Measurements from ENCODE around the gene BPIFA3.

The BPIFA3 gene

GRCh38 chr20:33229843-33230242 lies 12.7 kb downstream of the BPIFA3 start:
- DNase-seq = no peak

- no peak for DNase-seq
Observed at GRCh38 chr20:33231237-33231636, 14.1 kb downstream of the BPIFA3 start.

GRCh38 chr20:33232486-33233072 lies 15.4 kb downstream of the BPIFA3 start:
- DNase-seq = no peak

- DNase-seq = no peak
Observed at GRCh38 chr20:33233129-33233774, 16.1 kb downstream of the BPIFA3 start.

DNA sequence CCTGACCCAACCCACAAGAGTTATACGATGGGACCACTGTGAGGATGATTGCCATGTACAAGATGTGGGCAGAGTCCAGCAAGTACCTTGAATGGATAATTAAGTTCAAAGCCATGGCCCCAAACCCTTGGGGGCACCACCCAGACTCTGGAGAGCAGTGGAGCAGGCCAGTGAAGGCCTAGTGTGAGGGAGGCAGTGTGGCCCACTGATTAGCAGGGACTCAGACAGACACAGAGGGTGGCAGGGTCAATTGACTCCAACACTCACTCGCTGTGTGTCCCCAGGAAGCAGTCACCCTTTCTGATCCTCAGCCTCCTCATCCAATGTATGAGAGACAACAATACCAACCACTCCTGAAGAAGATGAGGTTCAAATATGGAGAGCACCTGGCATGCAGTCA lies 16.9 kb downstream of the BPIFA3 start:
- DNase-seq = no peak

GRCh38 chr20:33235696-33236095 lies 18.5 kb downstream of the BPIFA3 start, which contains the start of gene BPIFA1:
Gene BPIFA1 (plus strand): TSS chr20:33235996. CDS start chr20:33237712, 1,716 bp downstream.
- no peak for DNase-seq

DNA sequence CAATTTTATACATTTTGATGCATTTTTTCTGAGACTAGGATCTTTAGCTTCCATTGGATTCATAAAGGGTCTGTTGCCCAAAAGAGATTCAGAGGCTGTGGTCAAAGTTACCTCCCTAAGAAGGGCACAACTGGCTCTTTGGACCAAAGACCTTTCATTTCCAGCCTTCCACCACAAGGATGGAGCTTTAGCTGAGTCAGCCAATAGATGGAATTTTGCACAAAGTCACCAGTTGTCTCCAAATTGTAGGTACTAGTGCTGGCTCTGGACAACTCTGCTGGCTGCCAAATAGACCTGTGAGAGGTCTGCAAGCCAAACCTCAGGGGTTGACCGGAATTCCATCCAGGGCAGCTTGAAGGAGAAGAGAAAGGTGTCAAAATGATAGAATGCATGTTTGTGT lies 19.2 kb downstream of the BPIFA3 start:
- no peak for DNase-seq

DNA sequence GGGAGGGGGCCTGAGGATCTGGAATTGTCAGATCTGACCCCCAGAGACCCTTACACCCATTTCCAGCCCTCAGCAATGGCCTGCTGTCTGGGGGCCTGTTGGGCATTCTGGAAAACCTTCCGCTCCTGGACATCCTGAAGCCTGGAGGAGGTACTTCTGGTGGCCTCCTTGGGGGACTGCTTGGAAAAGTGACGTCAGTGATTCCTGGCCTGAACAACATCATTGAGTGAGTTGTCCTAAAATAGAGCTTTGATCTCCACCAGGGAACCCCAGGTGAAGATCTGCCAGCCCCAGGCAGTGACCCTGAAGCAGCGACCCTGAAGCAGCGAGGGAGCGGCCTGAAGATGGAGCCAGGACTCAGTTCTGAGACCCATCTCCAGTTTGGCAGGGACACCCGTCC lies 20.8 kb downstream of the BPIFA3 start:
- no peak for DNase-seq

GRCh38 chr20:33239418-33239817 lies 22.3 kb downstream of the BPIFA3 start:
- DNase-seq = no peak

DNA sequence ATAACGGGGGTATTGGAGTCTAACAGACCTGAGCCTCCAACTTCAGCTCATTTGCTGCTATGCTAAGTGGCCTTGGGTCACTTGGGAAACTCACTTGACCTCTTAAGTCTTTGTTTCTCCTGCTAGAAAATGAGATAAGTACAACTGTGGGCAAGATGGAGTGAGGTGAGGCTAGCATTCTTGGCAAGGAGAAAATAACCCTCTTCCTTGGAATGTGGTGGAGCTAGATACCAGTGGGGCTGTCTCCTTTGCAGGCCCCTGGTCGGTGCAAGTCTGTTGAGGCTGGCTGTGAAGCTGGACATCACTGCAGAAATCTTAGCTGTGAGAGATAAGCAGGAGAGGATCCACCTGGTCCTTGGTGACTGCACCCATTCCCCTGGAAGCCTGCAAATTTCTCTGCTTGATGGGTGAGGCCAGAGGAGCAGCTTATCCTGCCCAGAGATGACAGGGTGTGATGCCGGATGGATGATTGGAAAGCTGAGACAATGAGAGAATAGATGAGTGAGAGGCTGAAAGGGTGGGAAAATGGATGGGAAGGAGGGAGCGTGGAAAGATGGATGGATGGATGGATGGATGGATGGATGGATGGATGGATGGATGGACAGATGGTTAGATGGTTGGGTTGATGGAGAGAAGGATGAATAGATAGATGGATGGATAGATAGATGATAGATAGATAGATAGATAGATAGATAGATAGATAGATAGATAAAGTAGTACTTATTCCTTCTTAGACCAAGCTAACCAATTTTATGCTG lies 23.0 kb downstream of the BPIFA3 start:
- no peak for DNase-seq

- DNase-seq = no peak
Observed at GRCh38 chr20:33240923-33241322, 23.8 kb downstream of the BPIFA3 start.

- DNase-seq = no peak
Observed at GRCh38 chr20:33242319-33243100, 25.4 kb downstream of the BPIFA3 start.

- DNase-seq = no peak
Observed at GRCh38 chr20:33246077-33246476, 28.9 kb downstream of the BPIFA3 start.

DNA sequence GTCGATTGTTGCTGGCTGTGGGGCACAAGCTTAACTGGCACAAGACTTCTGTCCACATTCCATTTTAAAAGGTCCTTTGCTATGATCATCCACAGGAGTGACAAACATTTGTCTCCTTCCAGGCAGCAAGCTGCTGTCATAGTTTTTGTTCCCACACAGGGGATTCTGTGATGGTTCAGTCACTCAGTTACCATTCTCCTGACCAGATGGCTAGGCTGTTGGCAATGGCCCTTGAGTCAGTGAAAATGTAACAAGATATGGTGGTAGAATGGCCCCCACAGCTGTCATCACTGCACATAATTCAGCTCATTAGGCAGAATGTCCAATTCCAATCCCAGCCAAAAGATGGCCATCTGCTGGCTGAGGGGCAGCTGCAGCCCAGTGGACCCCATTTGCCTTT lies 32.3 kb downstream of the BPIFA3 start:
- no peak for DNase-seq

DNA sequence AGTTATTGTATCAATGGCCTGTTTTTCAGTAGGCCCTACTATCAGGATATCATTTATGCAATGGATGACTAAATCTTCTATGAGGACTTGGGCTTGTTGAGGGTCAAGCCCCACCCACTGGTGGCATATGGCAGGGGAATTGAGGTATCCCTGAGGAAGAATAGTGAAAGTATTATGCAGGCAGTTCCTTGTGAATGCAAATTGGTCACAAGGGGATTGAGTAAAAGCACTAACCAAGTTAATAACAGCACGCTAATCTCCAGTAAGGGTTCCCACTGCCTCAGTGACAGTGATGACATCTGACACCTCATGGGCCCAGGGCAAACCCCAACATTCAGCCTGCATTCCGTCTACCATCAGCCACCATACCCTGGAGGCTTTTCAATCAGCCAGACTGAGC lies 33.5 kb downstream of the BPIFA3 start:
- DNase-seq = no peak

GRCh38 chr20:33251496-33251895 lies 34.3 kb downstream of the BPIFA3 start:
- DNase-seq = no peak

DNA sequence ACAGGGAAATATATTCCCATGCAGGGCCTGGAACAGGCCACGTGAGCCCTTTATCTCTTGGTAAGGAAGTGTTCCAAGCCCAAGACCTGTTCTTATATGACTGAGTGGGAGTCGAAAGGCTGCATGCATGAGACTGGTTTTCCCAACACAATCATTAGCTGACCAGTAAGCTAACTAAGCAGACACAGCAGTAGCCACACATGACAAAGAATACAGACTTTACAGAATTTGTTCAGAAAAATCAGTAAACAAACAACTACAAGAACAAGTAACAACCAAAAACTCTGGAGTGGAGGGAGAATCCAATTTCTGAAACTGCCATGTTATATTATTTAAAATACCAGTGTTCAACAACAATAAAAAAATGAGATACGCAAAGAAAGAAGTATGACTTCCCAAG lies 35.3 kb downstream of the BPIFA3 start:
- no peak for DNase-seq

DNA sequence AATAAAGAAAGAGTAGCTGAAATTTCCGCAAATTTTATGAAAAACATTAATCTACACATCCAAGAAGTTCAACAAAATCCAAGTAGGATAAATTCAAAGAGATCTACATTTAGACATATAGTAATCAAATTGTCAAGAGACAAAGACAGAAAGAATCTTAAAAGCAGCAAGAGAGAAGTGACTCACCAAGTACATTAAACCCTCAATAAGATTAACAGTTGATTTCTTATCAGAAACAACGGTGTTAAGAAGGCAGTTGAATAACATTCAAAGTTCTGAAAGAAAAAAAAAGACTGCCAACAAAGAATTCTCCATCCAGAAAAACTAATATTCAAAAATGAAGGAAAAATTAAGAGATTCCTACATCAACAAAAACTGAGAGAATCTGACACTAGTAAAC lies 37.9 kb downstream of the BPIFA3 start:
- DNase-seq = no peak

GRCh38 chr20:33257237-33257636 lies 40.1 kb downstream of the BPIFA3 start:
- DNase-seq = no peak

DNA sequence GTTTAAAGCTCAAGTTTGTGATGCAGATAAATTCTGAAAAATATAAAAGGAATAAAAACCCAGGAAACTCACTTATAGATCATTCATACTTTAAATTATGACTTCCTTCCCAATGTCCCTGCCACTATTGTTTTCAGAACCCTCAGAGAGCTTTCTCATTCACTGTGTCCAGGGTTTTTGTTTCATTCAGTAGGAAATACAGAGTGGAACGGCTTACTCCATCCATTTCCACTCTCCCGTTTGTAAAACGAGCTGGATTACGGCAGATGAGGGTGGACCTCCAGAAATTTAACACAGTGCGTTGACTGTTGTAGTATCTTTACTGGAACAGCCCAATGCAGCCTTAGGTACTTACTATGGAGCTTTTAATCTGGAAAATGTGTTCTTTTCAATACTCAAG lies 42.2 kb downstream of the BPIFA3 start:
- no peak for DNase-seq

- no peak for DNase-seq
Observed at GRCh38 chr20:33261465-33261864, 44.3 kb downstream of the BPIFA3 start.

DNA sequence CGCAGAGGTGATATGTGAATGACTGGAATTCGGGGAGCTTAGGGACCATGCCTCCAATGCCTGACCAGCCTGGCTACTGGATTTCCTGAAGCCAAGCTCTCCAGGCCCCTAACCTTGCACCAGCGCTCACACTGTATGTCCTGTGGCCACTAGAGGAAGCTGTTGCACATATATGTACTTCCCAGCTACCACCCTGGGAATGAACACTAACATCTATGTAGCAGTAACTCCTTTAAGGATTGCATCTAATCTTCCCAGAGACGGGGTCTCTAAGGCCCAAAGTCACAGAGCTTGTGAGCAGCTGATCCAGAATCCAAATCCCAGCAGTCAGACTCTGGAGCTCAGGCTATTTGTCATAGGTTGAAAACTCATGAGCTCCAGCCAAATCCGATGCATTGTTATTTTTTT lies 45.5 kb downstream of the BPIFA3 start:
- DNase-seq = no peak

DNA sequence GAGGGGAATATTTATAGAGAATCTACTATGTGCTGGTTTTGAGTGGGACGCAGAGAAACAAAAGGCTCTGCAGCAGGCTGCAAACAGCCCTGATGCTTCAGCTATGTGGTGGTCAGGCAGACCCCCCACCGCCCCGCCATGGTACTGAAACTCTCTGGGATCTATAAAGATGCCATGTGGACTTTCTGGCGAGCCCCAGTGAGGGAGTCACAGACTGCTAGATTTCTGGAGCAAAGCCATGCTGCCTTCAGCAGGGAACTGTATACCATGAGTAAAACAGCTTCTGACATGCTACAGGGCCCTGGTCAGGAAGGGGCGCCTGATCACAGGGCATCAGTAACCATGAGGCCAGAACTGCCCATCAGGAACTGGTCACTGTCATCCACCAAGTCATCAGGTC lies 46.6 kb downstream of the BPIFA3 start:
- no peak for DNase-seq

- no peak for DNase-seq
Observed at GRCh38 chr20:33267701-33268100, 50.5 kb downstream of the BPIFA3 start.
